Testis (tissue), 3 donors: ENCODE results near the gene PCSK6. TPM values are rescaled to one million over a fixed set of nuclear protein-coding genes. Genes with fewer than 3 reads are reported as not detected.

Experiments used
- DNase-seq: peaks from one replicate; pipeline ENCODE4 v3.0.0-alpha.2; 2019
- H3K27ac ChIP-seq, 2 donors: fragments of 200-600 bp; sonication (generic); one replicate each; pipeline ENCODE4 v1.5.1; 2019
- H3K27me3 ChIP-seq: fragments of 200-600 bp; sonication (generic); one replicate; pipeline ENCODE4 v1.5.1; 2019
- H3K36me3 ChIP-seq: fragments of 200-600 bp; sonication (generic); one replicate; pipeline ENCODE4 v1.5.1; 2017; ENCODE audit warnings: low read depth; ENCODE audit errors: missing control alignments
- H3K4me1 ChIP-seq: fragments of 200-600 bp; sonication (generic); one replicate; pipeline ENCODE4 v1.5.1; 2019
- H3K4me3 ChIP-seq, 2 donors: fragments of 200-600 bp; sonication (generic); one replicate each; pipeline ENCODE4 v1.5.1; 2017 to 2019
- H3K9me3 ChIP-seq: fragments of 200-600 bp; sonication (generic); one replicate; pipeline ENCODE4 v1.5.1; 2017
- CTCF ChIP-seq, 3 experiments: fragments of 450-650 bp in 2 of 3; fragments of 200-600 bp in 1 of 3; sonication (generic) in 1 of 3; IDR thresholded peaks; one replicate each; pipeline ENCODE4 v1.5.1; 2016 to 2019; ENCODE audit warnings: antibody characterized with exemption in 3 of 3, mild to moderate bottlenecking in 2 of 3, moderate library complexity in 1 of 3
- POLR2A ChIP-seq: fragments of 450-650 bp; IDR thresholded peaks from one replicate; pipeline ENCODE4 v1.6.1; 2017; ENCODE audit warnings: antibody characterized with exemption, mild to moderate bottlenecking, moderate library complexity
- WGBS, 2 donors: methylation state at CpG; one replicate each; pipeline ENCODE4 v1.1.5; 2018; 5-methylcytosine and 5-hydroxymethylcytosine counted together
- intact Hi-C: fragments of 100-400 bp; cut with DNase I; formaldehyde crosslinking; loops from one replicate; pipeline ENCODE4 v1.15.1; 2023; ENCODE audit warnings: low total_unique reads
- polyA plus RNA-seq: library from polyadenylated mRNA; stranded (reverse); fragments of 350-450 nt; fragmentation: Illumina TruSeq; extraction: RNeasy Lipid Tissue Mini Kit (QIAGEN cat#74804); gene quantifications from one replicate; pipeline ENCODE4 v1.2.3, GENCODE V29; 2014; ENCODE audit warnings: low read depth, low replicate concordance; ENCODE audit not compliant: insufficient read depth
- total RNA-seq, 2 donors: library from RNA; depleted of rRNA; stranded (reverse); fragments of >200 nt; gene quantifications; one replicate each; pipeline ENCODE4 v1.2.3, GENCODE V29; 2016

Gene PCSK6
- total and polyA plus RNA-seq, 3 donors from 2014 or later, result 43.9 to 156 (median 95.4) TPM

GRCh38 chr15:101329867-101330380 lies 159.6 kb downstream of the PCSK6 start:
- peaks cover 9% of the 10 kb centered on the region for H3K4me1 ChIP-seq
- intact Hi-C loops, result no loop called here
- H3K27ac ChIP-seq, result no peak overlapping the region
- H3K4me3 ChIP-seq, result no peak overlapping the region
- WGBS, 2 donors, result 85 to 88% methylated on average over 8 to 9 of the region's 9 CpGs
- H3K9me3 ChIP-seq, result no peaks in the 10 kb centered on the region
- TF ChIP-seq CTCF (IDR thresholded peaks at IDR 0.05) (no peak), POLR2A (no peak)
- DNase-seq, result no peak
- no peaks in the 10 kb centered on the region for H3K36me3 ChIP-seq
- no peaks in the 10 kb centered on the region for H3K27me3 ChIP-seq

- H3K27me3 ChIP-seq, result no peaks in the 10 kb centered on the region
- peak; percentile 61 for DNase-seq
- no peaks in the 10 kb centered on the region for H3K9me3 ChIP-seq
- H3K27ac ChIP-seq, result no peak overlapping the region
- peaks cover 9% of the 10 kb centered on the region for H3K4me1 ChIP-seq
- H3K4me3 ChIP-seq, result no peak overlapping the region
- intact Hi-C loops, result no loop called here
- 54 to 60% methylated on average over 12 to 14 of the region's 14 CpGs for WGBS, 2 donors
- no peak for TF ChIP-seq POLR2A
- no peak for TF ChIP-seq CTCF (IDR thresholded peaks at IDR 0.05)
- no peaks in the 10 kb centered on the region for H3K36me3 ChIP-seq
Measured at GRCh38 chr15:101329309-101329863, 160.1 kb downstream of the PCSK6 start.

GRCh38 chr15:101328001-101328400 lies 161.5 kb downstream of the PCSK6 start:
- TF ChIP-seq POLR2A, result no peak
- TF ChIP-seq CTCF (IDR thresholded peaks at IDR 0.05), result no peak
- no peak overlapping the region for H3K27ac ChIP-seq
- no peaks in the 10 kb centered on the region for H3K9me3 ChIP-seq
- intact Hi-C loops, result no loop called here
- 87 to 92% methylated on average over 14 of the region's 14 CpGs for WGBS, 2 donors
- no peak overlapping the region for H3K4me3 ChIP-seq
- H3K36me3 ChIP-seq, result no peaks in the 10 kb centered on the region
- H3K27me3 ChIP-seq, result no peaks in the 10 kb centered on the region
- H3K4me1 ChIP-seq, result peaks cover 9% of the 10 kb centered on the region
- no peak for DNase-seq

- DNase-seq, result no peak
- Histone ChIP-seq H3K36me3 (no peaks in the 10 kb centered on the region), H3K9me3 (no peaks in the 10 kb centered on the region), H3K4me3 (no peak overlapping the region), H3K27ac (no peak overlapping the region), H3K27me3 (no peaks in the 10 kb centered on the region), H3K4me1 (peaks cover 9% of the 10 kb centered on the region)
- intact Hi-C loops, result no loop called here
- TF ChIP-seq CTCF (IDR thresholded peaks at IDR 0.05) (no peak), POLR2A (no peak)
- 82 to 85% methylated on average over 13 to 16 of the region's 17 CpGs for WGBS, 2 donors
Measured at GRCh38 chr15:101327147-101327740, 162.3 kb downstream of the PCSK6 start.
